ENCODE results near the gene GOLGB1. TPM values are rescaled to one million over a fixed set of nuclear protein-coding genes. Genes with fewer than 3 reads are reported as not detected.

Gene GOLGB1
- total RNA-seq, 2 experiments from 2014 or later, result 15.0 to 16.4 TPM

- ChIA-PET CTCF (interaction anchor here (0.6 to 1.4 kb wide), 3 partner anchors 12 to 59 kb away, joined by 3 to 4 read pairs (median 3); no protein-coding TSS in a partner anchor), POLR2A (interaction anchor here (0.7 to 1.8 kb wide), 11 partner anchors 9 to 172 kb away, joined by 3 to 6 read pairs (median 3); partner anchors contain the start of genes GOLGB1 and POLQ)
- Mint-ChIP-seq H3K27me3 (no peaks in the 10 kb centered on the region), H3K27ac (peak within 1 kb of the TSS; percentile 99), H3K36me3 (ENCODE audit: low read depth) (peaks cover 53% of the 10 kb centered on the region), H3K9me3 (no peaks in the 10 kb centered on the region), H3K4me3 (peak within 1 kb of the TSS; percentile 98), H3K4me1 (ENCODE audit: low read depth) (peaks cover 49% of the 10 kb centered on the region)
- DNase-seq, result peak; percentile 79
- intact Hi-C loops (cut with micrococcal nuclease), result loop anchor here (2.0 kb wide), 1 partner anchor 88 kb away; the partner anchor contains the start of gene GOLGB1
- peak; percentile 20 for TF ChIP-seq CTCF (IDR thresholded peaks at IDR 0.05)
- peak; percentile 86 for ATAC-seq
These were observed 89.0 kb downstream of the GOLGB1 start, which contains the start of gene HCLS1 for GRCh38 chr3:121660356-121661171. HCLS1 (minus strand) TSS chr3:121660903; CDS start chr3:121658347, 2,556 bp downstream.

- no peaks in the 10 kb centered on the region for H3K9me3 Mint-ChIP-seq
- ChIA-PET POLR2A (interaction anchor here (0.8 to 1.9 kb wide), 4 partner anchors 15 to 152 kb away, joined by 3 to 6 read pairs (median 6); partner anchors contain the start of gene GOLGB1), CTCF (no interaction called here)
- intact Hi-C loops (cut with micrococcal nuclease), result no loop called here
- no peak for DNase-seq
- H3K4me3 Mint-ChIP-seq, result peak overlapping the region; percentile 98
- H3K36me3 Mint-ChIP-seq (ENCODE audit: low read depth), result peaks cover 54% of the 10 kb centered on the region
- ATAC-seq, result no peak
- peak overlapping the region; percentile 99 for H3K27ac Mint-ChIP-seq
- no peak for TF ChIP-seq CTCF (IDR thresholded peaks at IDR 0.05)
- H3K27me3 Mint-ChIP-seq, result no peaks in the 10 kb centered on the region
- H3K4me1 Mint-ChIP-seq (ENCODE audit: low read depth), result peaks cover 54% of the 10 kb centered on the region
These were observed 90.0 kb downstream of the GOLGB1 start for GRCh38 chr3:121659586-121659985.

GRCh38 chr3:121658716-121659435 lies 90.7 kb downstream of the GOLGB1 start:
- no peak for DNase-seq
- ChIA-PET CTCF (interaction anchor here (0.9 kb wide), 1 partner anchor 9 kb away, joined by 3 read pairs; no protein-coding TSS in a partner anchor), POLR2A (interaction anchor here (1.2 to 1.9 kb wide), 2 partner anchors 14 to 22 kb away, joined by 3 to 6 read pairs; no protein-coding TSS in a partner anchor)
- intact Hi-C loops (cut with micrococcal nuclease), result no loop called here
- no peak for TF ChIP-seq CTCF (IDR thresholded peaks at IDR 0.05)
- Mint-ChIP-seq H3K36me3 (ENCODE audit: low read depth) (peaks cover 54% of the 10 kb centered on the region), H3K4me3 (peak overlapping the region; percentile 98), H3K4me1 (ENCODE audit: low read depth) (peaks cover 61% of the 10 kb centered on the region), H3K27me3 (no peaks in the 10 kb centered on the region), H3K27ac (peak overlapping the region; percentile 99), H3K9me3 (no peaks in the 10 kb centered on the region)
- ATAC-seq, result no peak

GRCh38 chr3:121654493-121655385 lies 94.8 kb downstream of the GOLGB1 start:
- POLR2A ChIA-PET, result interaction anchor here (0.6 kb wide), 1 partner anchor 625 kb away, joined by 3 read pairs; no protein-coding TSS in a partner anchor
- intact Hi-C loops (cut with micrococcal nuclease), result no loop called here
- peaks cover 3% of the 10 kb centered on the region for H3K9me3 Mint-ChIP-seq
- H3K27me3 Mint-ChIP-seq, result no peaks in the 10 kb centered on the region
- no peak for TF ChIP-seq CTCF (IDR thresholded peaks at IDR 0.05)
- peak overlapping the region; percentile 96 for H3K27ac Mint-ChIP-seq
- CTCF ChIA-PET, result no interaction called here
- peak; percentile 90 for ATAC-seq
- H3K4me1 Mint-ChIP-seq (ENCODE audit: low read depth), result peaks cover 77% of the 10 kb centered on the region
- peaks cover 75% of the 10 kb centered on the region for H3K36me3 Mint-ChIP-seq (ENCODE audit: low read depth)
- peak overlapping the region; percentile 63 for H3K4me3 Mint-ChIP-seq
- DNase-seq, result no peak
